GM18499 (cell line): ENCODE data around the gene SLC26A2.

ENCODE experiments used
- ATAC-seq: cut with Tn5 transposase; IDR thresholded peaks from one replicate; pipeline ENCODE4 v1.9.1; 2021; ENCODE audit warnings: moderate number of reproducible peaks; ENCODE audit not compliant: insufficient read depth, unreplicated experiment

The SLC26A2 gene

DNA sequence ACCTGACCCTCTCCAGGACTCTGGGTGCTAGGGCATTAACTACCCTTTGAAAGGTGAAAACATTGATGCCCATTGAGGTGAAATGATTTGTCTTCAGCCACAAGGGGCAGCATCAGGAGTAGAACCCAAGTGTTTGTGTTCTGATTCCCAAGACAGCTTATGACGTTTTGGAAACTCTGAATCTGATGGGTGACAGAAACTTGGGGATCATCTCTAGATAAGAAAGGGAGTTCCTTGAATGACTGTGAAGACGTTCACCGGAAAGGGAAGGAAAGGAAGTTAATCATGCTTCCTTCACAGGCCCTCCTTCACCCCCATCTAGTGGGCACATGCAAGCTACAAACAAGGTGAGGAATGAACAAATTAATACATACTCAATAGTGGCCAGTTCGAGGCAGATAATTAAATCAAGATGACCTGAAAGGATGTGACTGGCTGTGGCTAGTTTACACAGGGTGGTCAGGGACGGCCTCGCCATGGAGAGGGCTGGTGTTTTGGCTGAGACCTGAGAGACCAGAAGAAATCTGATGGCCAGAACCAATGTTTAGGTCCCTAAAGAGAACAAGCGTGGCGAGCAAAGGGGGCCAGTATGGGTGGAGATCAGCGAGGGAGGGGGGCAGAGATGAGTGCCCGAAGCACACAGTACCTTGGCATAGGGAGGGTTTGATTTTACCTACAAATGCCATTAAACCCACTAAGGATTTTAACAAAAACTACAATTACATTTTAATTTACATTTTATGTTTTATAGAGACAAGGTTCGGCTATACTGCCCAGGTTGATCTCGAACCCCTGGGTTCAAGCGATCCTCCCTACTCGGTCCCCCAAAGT is 937 bp upstream of the SLC26A2 start:
- no peak for ATAC-seq

DNA sequence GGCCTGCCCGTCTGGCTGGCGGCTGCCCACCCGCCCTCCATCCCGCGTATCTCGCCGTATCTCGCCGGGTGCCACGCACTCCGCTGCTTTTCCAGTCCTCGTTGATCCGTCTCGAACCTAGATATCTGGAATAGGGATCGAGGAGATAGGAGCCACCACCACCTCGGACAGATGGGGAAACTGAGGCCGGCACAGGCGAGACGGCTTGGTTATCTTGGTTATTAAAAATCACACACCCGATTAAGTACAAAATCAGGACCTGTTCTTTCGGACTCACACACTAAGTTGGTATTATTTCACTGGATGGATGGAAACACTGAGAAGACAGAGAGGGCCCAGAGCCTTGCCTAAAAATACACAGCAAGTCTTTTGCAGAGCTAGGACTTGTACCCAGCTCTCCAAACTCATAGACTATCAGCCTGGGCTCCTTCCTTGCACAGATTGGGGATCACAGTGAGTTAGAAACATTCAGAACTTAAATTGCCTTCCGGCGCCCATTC is 678 bp downstream of the SLC26A2 start:
- no peak for ATAC-seq

DNA sequence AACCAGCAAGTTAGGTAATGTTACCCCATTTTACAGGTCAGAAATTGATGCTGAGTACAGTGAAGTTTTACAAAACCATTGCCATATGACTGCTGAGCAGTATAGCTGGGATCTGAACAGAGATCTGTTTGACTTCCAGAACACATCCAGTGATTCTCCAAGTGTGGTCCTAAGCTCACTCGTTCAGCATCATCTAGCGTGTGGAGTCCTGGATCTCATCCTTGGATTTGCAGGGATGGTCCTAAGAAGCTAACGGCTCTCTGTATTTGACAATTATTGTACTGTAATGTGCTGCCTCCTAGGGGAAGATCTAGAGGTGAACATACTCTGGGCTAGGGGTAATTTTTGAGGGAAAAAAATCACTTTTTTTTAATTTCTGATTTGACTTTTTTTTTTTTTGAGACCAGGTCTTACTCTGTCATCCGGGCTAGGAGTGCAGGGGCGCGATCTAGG is 1.4 kb downstream of the SLC26A2 start:
- ATAC-seq: no peak

DNA sequence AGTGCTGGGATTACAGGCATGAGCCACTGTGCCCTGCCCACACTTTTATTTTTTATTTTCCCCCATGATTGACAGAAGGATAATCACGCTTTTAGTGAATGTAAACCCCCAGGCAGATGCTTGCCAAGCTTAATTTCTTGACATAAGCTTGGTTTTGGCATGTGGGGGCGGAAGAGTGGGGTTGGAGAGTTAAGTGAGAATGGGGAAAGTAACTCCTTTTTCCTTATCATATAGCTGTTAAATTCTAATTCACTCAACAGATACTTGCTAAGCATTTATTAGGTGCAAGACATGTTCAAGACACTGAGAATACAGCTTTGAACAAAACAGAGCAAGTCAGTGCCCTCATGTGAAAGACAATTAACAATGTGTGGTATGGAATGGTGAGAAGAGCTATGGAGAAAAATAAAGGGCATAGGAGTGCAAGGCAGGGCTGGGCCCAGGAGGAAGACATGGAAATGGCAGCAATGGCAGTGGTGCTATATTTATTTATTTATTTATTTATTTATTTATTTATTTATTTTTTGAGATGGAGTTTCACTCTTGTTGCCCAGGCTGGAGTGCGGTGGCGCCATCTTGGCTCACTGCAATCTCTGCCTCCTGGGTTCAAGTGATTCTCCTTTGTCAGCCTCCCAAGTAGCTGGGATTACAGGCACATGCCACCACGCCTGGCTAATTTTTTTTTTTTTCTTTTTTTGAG is 2.2 kb downstream of the SLC26A2 start:
- ATAC-seq: no peak

DNA sequence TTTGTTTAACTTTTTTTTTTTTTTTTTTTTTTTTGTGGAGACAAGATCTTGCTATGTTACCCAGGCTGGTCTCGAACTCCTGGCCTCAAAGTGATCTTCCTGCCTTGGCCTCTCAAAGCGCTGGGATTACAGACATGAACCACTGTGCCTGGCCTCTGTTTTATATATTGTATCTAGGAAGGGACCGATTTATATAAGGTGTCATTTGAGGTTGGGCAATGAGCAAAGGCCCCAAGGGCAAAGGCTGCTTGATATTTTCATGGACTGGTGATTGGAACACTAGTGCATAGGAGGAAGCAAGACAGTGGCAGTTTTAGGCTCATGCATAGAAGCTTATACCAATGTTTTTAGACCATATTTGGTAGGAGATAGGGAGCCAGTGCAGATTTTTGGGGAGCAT is 3.2 kb downstream of the SLC26A2 start:
- no peak for ATAC-seq

DNA sequence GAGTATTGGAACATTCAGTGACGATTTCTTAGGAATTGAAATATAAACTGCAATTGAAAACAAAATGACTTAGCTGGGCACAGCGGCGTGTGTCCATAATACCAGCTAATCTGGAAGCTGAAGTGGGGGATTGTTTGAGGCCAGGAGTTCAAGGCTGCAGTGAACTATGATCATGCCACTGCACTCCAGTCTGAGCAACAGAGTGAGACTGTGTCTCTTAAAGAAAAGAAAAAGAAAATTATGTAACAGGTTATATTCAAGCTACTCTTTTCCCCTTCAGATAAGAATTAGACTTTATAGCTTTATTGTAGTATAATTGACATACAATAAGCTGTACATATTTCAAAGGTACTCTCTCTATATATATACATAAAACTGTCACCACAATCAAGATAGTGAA is 6.4 kb downstream of the SLC26A2 start:
- no peak for ATAC-seq

DNA sequence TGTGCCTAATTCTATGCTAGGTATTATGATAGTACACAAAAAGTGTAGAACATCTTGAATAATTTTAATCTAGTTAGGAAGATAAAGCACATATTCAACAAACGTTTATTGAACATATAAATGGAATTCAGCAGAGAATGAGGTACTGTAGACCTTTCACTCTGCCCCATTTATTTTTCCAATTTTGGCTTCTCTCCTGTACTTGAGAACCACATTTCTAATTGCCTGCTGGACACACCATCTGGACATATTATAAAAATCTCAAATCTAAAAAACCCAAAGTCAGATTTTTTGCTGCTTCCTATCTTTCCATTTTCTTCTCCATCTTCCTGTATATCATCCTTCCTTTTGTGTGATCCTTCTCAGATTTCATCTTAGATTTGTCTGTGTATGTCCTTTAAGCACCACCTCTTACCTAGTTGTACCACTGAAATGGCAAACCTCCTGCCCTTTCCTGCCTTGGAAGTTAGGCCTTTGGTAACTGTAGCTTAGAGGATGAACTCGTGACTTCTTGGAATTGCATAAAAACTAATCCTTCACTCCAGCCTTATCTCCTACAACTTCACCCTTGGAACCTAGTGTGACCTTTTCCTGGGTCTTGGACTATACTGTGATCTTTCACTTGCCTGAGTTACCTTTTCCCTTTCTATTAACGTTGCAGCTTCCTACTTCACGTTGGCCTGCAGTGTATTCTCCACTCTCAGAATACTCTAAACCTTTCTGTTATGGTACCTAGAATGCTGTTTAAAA is 8.8 kb downstream of the SLC26A2 start:
- no peak for ATAC-seq

DNA sequence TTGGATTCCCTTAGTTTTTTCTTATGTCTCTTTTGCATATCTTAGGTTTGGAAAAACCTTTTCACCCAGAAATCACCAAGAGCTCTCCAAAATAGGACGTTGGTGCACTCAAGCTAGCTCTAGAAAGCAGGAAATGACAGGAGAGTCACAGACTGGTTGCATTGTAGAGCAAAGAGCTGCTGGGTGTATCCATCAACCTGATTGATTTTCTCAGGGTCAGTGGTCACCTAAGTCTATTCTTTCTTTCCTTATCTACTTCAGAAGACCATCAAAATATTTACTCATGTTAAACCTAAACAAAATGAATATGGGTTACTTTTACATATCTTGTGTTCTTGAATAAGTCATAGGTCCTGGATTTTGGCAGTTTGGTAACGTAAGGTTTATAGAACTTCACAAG is 14.9 kb downstream of the SLC26A2 start:
- ATAC-seq: no peak

DNA sequence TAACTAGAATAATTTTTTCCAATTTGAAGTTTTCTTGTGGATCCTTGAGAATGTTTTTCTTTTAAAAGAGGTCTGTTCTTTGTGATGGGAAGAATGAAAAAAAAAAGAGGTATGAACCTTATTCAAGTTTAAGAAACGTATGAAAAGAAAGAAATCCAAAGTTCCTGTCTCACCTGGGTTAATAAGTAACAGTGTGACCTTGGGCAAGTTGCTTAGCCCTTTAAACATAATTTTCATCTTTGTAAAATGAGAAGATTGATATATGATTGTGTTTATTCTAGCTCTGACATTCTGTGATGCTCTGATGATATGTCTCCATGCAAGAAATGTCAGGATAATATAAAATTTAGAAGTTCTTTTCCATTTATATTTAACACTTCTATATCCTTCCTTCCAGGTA is 19.3 kb downstream of the SLC26A2 start:
- ATAC-seq: no peak

DNA sequence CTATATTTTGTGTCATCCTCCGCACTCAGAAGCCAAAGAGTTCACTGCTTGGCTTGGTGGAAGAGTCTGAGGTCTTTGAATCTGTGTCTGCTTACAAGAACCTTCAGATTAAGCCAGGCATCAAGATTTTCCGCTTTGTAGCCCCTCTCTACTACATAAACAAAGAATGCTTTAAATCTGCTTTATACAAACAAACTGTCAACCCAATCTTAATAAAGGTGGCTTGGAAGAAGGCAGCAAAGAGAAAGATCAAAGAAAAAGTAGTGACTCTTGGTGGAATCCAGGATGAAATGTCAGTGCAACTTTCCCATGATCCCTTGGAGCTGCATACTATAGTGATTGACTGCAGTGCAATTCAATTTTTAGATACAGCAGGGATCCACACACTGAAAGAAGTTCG is 20.6 kb downstream of the SLC26A2 start:
- no peak for ATAC-seq

DNA sequence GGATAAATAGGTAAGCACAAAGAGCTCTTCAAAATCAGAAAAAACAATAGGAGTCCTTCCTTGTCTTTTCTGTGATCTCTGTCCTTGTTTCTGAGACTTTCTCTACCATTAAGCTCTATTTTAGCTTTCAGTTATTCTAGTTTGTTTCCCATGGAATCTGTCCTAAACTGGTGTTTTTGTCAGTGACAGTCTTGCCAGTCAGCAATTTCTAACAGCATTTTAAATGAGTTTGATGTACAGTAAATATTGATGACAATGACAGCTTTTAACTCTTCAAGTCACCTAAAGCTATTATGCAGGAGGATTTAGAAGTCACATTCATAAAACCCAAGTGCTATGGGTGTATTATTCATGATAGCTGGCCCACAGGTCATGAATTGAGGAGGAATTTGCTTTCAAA is 21.9 kb downstream of the SLC26A2 start:
- no peak for ATAC-seq

DNA sequence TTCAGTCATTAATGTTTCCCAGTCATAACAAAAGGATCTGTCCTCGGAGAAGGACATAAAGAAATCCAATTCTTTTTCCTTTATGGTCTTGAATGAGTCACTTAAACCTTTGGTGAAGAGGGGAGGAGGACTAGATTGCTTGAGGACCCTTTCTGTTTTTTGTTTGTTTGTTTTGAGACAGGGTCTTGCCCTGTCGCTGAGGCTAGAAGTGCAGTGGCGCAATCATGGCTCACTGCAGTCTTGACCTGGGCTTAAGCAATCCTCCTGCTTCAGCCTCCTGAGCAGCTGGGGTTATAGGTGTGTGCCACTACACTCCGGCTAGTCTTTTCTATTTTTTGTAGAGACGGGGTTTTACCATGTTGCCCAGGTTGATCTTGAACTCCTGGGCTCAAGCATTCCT is 27.6 kb downstream of the SLC26A2 start:
- ATAC-seq: no peak

DNA sequence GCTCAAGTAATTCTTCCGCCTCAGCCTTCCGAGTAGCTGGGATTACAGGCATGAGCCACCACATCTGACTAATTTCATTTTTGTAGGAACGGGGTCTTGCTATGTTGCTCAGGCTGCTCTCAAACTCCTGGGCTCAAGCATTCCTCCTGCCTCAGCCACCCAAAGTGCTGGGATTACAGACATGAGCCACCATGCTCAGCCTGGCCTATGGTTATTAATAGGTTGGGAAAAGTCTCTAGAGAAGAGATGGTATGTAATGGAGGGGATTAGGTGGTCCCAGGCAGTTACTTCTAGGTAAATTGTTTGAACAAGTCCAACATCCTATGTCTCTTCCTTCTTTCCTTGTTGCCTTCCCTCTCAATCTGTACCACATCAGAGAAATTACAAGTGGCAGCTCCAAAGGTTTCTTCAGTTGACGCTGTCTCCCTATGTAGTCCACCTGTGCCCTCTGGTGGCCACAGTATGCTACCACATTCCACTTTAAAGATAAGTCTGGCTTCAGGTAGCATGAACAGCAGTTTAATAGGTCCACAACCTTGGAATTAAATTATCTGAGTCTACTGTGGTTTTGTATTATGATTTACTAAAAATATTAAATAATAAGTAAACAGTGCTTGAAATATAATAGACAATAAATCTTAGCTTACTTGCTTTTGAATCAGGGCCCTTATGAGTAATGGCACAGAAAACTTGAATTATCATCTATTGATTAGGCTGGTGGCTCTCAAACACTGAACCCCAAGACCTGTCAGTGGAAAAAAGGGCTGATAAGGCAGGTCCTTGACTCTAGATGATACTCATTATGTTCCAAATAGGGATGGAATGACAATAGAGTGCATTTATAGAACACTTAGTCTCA is 30.2 kb downstream of the SLC26A2 start:
- no peak for ATAC-seq

DNA sequence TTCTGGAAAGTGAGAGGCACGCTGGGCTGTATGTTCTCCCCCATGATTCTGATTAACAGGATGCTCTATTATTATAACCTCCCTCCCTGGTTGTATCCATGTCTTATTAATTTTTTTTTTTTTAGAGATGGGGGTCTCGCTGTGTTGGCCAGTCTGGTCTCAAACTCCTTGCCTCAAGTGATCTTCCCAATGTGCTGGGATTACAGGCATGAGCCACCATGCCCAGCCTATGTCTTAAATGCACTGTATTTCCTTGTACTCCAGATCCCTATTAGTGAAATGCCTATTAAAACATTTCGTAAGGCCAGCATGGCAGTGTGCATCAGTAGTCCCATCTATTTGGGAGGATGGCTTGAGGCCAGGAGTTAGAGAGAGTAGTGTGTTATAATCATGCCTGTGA is 32.9 kb downstream of the SLC26A2 start:
- no peak for ATAC-seq

DNA sequence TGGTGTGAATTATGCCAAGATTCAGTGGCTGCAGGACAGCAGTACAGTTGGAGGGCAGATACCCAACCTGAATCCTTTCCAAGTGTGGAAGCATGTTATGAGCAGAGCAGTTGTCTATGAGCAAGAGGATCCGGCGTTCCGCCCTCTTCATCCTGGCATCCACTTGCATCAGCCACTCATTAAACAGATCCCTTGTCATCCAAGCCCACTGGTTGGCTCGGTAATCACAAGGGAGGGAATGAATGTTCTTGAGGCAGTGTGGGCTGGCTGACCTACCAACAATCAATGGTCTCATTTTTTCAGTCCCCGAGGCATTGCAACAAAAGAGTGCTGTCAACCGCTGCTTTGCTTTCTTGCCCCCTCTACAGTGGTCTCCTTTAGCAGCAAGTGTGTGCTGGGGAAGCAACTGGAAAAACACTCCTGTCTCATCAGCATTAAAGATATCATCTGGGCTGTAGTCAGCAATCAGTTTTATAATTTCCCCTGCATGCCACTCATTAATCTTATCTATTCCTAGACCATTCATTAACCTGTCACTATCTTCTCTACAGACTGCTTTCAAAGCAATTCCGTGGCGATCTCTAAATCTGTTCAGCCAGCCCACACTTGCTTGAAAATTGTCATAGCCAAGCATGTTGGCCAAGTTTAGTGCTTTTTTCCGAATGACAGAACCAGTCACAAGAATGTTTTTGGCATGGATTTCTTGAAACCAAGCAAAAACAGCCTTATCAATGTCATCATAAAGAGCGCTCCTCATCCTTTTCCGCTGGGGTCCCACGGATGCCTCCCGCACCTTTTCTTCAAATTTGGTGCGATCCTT is 35.0 kb downstream of the SLC26A2 start:
- no peak for ATAC-seq

DNA sequence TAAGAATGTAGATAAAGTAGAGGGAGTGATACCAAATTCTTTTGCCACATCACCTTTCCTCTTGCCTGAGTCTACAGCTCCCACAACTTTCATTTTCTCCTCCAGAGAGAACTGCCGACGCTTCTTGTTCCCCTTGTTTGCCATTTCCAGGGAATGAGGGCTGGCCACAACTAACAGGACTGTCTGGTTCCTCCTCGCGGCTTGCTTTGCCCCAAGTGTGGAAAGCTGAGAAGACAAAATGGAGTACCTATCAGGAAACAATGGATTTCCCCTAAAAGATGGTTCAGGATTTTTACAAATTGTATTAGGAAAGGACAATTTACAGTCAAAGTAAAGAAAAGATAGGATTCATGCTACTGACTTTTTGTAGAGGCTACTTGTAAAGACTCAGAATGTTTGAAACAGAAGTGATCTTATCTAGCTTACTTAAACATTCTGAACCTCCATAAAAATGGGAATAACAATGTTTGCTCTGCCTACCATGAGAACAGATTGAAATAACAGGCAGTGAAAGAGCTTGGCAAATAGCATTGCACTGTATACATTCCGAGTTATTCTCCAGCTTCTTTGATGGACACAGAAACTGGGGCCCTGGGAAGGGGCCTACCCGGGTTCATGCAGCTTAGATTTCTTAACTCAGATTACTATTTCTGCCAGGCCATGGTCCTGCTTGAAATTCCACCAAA is 35.8 kb downstream of the SLC26A2 start:
- ATAC-seq: no peak

DNA sequence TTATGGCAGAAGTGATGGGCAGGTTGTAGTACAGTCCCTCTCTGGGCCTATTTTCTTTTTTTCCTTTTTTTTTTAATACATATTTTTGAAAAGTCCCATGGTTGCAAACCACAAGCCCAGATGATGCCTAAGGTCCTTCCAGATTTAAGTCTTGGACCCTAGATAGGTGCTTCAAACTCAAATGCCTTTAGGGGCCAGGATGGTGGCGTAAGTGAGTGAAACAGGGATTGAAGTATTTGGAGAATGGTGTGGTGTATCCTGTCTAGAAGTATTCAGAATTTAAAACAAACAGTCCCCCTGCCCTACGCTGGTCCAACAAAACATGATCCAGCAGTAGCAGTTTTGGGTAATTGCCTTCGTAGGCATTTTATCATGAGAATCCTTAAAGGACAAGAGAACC is 37.7 kb downstream of the SLC26A2 start:
- ATAC-seq: no peak

DNA sequence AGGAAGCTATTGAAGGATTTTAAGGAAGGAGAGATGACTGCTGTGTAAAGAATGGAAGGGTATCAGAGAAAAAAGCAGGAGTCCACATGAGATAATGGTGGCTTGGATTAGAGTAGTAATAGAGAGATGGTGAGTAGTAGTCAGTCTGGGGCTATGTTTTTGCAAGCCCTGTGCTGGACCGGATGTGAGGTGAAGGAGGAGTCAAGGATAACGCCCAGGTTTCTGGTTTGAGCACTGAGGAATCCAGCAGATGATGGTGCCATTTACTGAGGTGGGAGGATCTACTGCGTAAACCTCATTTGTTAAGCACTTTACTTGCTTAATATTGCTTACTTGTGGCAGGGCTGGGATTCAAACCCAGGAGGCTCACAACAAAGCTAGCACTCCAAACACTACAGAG is 38.8 kb downstream of the SLC26A2 start:
- ATAC-seq: no peak

DNA sequence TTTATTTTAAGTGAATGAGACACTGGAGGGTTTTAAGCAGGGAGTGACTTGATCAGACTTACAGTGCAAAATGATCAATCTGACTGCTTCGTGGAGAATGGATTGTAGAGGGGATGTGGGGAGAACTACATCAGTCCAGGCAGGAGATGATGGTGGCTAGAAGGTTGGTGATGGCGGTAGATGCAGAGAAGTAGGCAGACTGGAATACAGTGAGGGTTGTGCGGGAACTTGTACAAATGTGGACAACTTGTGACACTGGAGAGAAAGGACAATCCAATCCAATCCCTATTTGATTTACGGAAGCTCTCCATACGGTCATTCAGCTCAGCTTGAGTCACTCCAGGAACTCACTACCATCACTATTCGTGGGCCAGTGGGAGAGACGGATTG is 39.3 kb downstream of the SLC26A2 start:
- no peak for ATAC-seq
